ENCODE data around the gene ZBTB37. TPM values are rescaled to one million over a fixed set of nuclear protein-coding genes. Genes with fewer than 3 reads are reported as not detected.

Gene ZBTB37
- total and polyA plus RNA-seq, 9 of the 15 experiments (the other 6 are each of a cell fraction or from before 2014, with no cell fraction given) = 1.3 to 13.9 (median 5.4) TPM

GRCh38 chr1:173886746-173887611 is 18.8 kb downstream of the ZBTB37 start (continued):
- TF ChIP-seq ZBTB40 (IDR thresholded peaks at IDR 0.05) (no peak), ZBTB40 (CRISPR knock-in tag; IDR thresholded peaks at IDR 0.05) (no peak), PHB2 (IDR thresholded peaks at IDR 0.05; ENCODE audit: low read depth) (no peak), FIP1L1 (IDR thresholded peaks at IDR 0.05; ENCODE audit: low read depth, low read length, poor library complexity, severe bottlenecking) (no peak), FOS (IDR thresholded peaks at IDR 0.05; ENCODE audit: extremely low read depth, insufficient read length) (no peak)

All from K562 (cell line).